Hepatocyte (in vitro differentiated cells): Measurements from ENCODE around the gene TTC31. TPM values are rescaled to one million over a fixed set of nuclear protein-coding genes. Genes with fewer than 3 reads are reported as not detected.

ENCODE experiments used
- DNase-seq: peaks from one replicate; pipeline ENCODE4 v3.0.0-alpha.2; 2016; ENCODE audit warnings: low spot score
- H2AFZ ChIP-seq: fragments of 200-600 bp; sonication (generic); 2 replicates; pipeline ENCODE4 v1.6.0; 2016; ENCODE audit warnings: antibody characterized with exemption, mild to moderate bottlenecking
- H3K27ac ChIP-seq: fragments of 200-600 bp; sonication (generic); 2 replicates; pipeline ENCODE4 v1.5.1; 2016; ENCODE audit warnings: mild to moderate bottlenecking
- H3K27me3 ChIP-seq: fragments of 200-600 bp; sonication (generic); 2 replicates; pipeline ENCODE4 v1.6.1; 2016
- H3K36me3 ChIP-seq: fragments of 200-600 bp; sonication (generic); replicated peaks from 2 replicates; pipeline ENCODE4 v1.5.1; 2016; ENCODE audit warnings: low read depth; ENCODE audit not compliant: insufficient read depth
- H3K4me1 ChIP-seq: fragments of 200-600 bp; sonication (generic); 2 replicates; pipeline ENCODE4 v1.5.1; 2016; ENCODE audit warnings: mild to moderate bottlenecking, moderate library complexity; ENCODE audit not compliant: insufficient read depth
- H3K4me2 ChIP-seq: fragments of 200-600 bp; sonication (generic); 2 replicates; pipeline ENCODE4 v1.6.0; 2016
- H3K4me3 ChIP-seq: fragments of 200-600 bp; sonication (generic); 2 replicates; pipeline ENCODE4 v1.5.1; 2016; ENCODE audit warnings: mild to moderate bottlenecking
- H3K79me2 ChIP-seq: fragments of 200-600 bp; sonication (generic); 2 replicates; pipeline ENCODE4 v1.6.0; 2017; ENCODE audit warnings: mild to moderate bottlenecking
- H3K9me2 ChIP-seq: fragments of 200-600 bp; sonication (generic); replicated peaks from 2 replicates; pipeline ENCODE4 v1.6.0; 2017; ENCODE audit warnings: mild to moderate bottlenecking; ENCODE audit not compliant: insufficient read depth
- H3K9me3 ChIP-seq: fragments of 200-600 bp; sonication (generic); 2 replicates; pipeline ENCODE4 v1.5.1; 2016; ENCODE audit warnings: low read depth, mild to moderate bottlenecking
- H4K20me1 ChIP-seq: fragments of 200-600 bp; sonication (generic); 2 replicates; pipeline ENCODE4 v1.6.0; 2016; ENCODE audit warnings: mild to moderate bottlenecking; ENCODE audit not compliant: insufficient read depth, poor library complexity, severe bottlenecking
- CTCF ChIP-seq: fragments of 200-600 bp; sonication (generic); IDR thresholded peaks from 2 replicates; pipeline ENCODE4 v1.5.1; 2016; ENCODE audit warnings: antibody characterized with exemption, mild to moderate bottlenecking; ENCODE audit not compliant: poor library complexity
- EZH2 ChIP-seq: fragments of 200-600 bp; sonication (generic); IDR thresholded peaks from 2 replicates; pipeline ENCODE4 v1.6.1; 2016; ENCODE audit warnings: antibody characterized with exemption, mild to moderate bottlenecking, borderline replicate concordance
- EZH2phosphoT487 ChIP-seq: fragments of 200-600 bp; sonication (generic); IDR thresholded peaks from one replicate; pipeline ENCODE4 v1.6.1; 2018; ENCODE audit warnings: antibody characterized with exemption, mild to moderate bottlenecking, low read depth, moderate library complexity; ENCODE audit not compliant: unreplicated experiment, severe bottlenecking
- WGBS: methylation state at CpG from one replicate; pipeline ENCODE4 v1.1.6; 2016; ENCODE audit warnings: low lambda C conversion rate; ENCODE audit errors: missing lambda C conversion rate; 5-methylcytosine and 5-hydroxymethylcytosine counted together
- polyA plus RNA-seq: library from polyadenylated mRNA; unstranded; fragments of >200 nt; fragmentation: Nextera tagmentation; extraction: Ambion mirVana; gene quantifications from 2 replicates; pipeline ENCODE4 v1.2.1, GENCODE V29; 2016
- total RNA-seq: library from RNA; depleted of rRNA; stranded (reverse); fragments of >200 nt; gene quantifications from 2 replicates; pipeline ENCODE4 v1.2.3, GENCODE V29; 2014

The TTC31 gene
- total and polyA plus RNA-seq, 2 experiments from 2014 or later = 21.3 to 25.1 TPM

GRCh38 chr2:74534411-74534810, 51.5 kb downstream of the TTC31 start:
- no peak overlapping the region for H3K27ac ChIP-seq
- DNase-seq = no peak
- H3K9me2 ChIP-seq = no peaks in the 10 kb centered on the region
- H3K79me2 ChIP-seq = peaks cover 11% of the 10 kb centered on the region
- WGBS = 94% methylated on average over 12 of the region's 12 CpGs
- no peak overlapping the region for H3K4me2 ChIP-seq
- H3K27me3 ChIP-seq = no peaks in the 10 kb centered on the region
- no peaks in the 10 kb centered on the region for H3K36me3 ChIP-seq
- TF ChIP-seq CTCF = no peak
- TF ChIP-seq EZH2phosphoT487 = no peak
- TF ChIP-seq EZH2 = no peak
- H3K4me3 ChIP-seq = no peak overlapping the region
- no peaks in the 10 kb centered on the region for H4K20me1 ChIP-seq
- H3K9me3 ChIP-seq = no peaks in the 10 kb centered on the region
- H3K4me1 ChIP-seq = no peaks in the 10 kb centered on the region
- H2AFZ ChIP-seq = no peak overlapping the region

- H3K4me3 ChIP-seq = no peak overlapping the region
- peaks cover 7% of the 10 kb centered on the region for H3K79me2 ChIP-seq
- 97% methylated on average over 10 of the region's 10 CpGs for WGBS
- no peak overlapping the region for H3K4me2 ChIP-seq
- H3K27ac ChIP-seq = no peak overlapping the region
- no peaks in the 10 kb centered on the region for H3K27me3 ChIP-seq
- H3K9me3 ChIP-seq = no peaks in the 10 kb centered on the region
- no peaks in the 10 kb centered on the region for H4K20me1 ChIP-seq
- no peak overlapping the region for H2AFZ ChIP-seq
- TF ChIP-seq EZH2 (no peak), CTCF (no peak), EZH2phosphoT487 (no peak)
- H3K4me1 ChIP-seq = no peaks in the 10 kb centered on the region
- H3K9me2 ChIP-seq = no peaks in the 10 kb centered on the region
- no peaks in the 10 kb centered on the region for H3K36me3 ChIP-seq
- no peak for DNase-seq
Observed at GRCh38 chr2:74535440-74535965, 52.6 kb downstream of the TTC31 start.

GRCh38 chr2:74536166-74536950, 53.5 kb downstream of the TTC31 start:
- H4K20me1 ChIP-seq = no peaks in the 10 kb centered on the region
- TF ChIP-seq EZH2 (no peak), CTCF (no peak), EZH2phosphoT487 (no peak)
- no peak overlapping the region for H3K27ac ChIP-seq
- no peak overlapping the region for H3K4me3 ChIP-seq
- H3K4me2 ChIP-seq = no peak overlapping the region
- peaks cover under 1% of the 10 kb centered on the region for H3K79me2 ChIP-seq
- H3K9me2 ChIP-seq = no peaks in the 10 kb centered on the region
- H3K36me3 ChIP-seq = no peaks in the 10 kb centered on the region
- H2AFZ ChIP-seq = no peak overlapping the region
- H3K4me1 ChIP-seq = no peaks in the 10 kb centered on the region
- no peaks in the 10 kb centered on the region for H3K27me3 ChIP-seq
- WGBS = 90% methylated on average over 23 of the region's 23 CpGs
- no peak for DNase-seq
- no peaks in the 10 kb centered on the region for H3K9me3 ChIP-seq
